Measurements from ENCODE around the gene LEP.

GRCh38 chr7:128270826-128271272 is 29.8 kb downstream of the LEP start:
- TF ChIP-seq GATA2 (IDR thresholded peaks at IDR 0.05; ENCODE audit: low read depth, low read length) (no peak), GATA3 (IDR thresholded peaks at IDR 0.05; ENCODE audit: low read depth, low read length) (no peak)
